ENCODE measurements around the gene IGSF22.

IGSF22 gene

GRCh38 chr11:18698341-18699268, 27.4 kb downstream of the IGSF22 start, which contains the start of gene TMEM86A (continued):
- TF ChIP-seq, protein P1, sequence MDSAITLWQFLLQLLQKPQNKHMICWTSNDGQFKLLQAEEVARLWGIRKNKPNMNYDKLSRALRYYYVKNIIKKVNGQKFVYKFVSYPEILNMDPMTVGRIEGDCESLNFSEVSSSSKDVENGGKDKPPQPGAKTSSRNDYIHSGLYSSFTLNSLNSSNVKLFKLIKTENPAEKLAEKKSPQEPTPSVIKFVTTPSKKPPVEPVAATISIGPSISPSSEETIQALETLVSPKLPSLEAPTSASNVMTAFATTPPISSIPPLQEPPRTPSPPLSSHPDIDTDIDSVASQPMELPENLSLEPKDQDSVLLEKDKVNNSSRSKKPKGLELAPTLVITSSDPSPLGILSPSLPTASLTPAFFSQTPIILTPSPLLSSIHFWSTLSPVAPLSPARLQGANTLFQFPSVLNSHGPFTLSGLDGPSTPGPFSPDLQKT (IDR thresholded peaks at IDR 0.05; ENCODE audit: borderline replicate concordance, low read depth, low read length), result no peak
- TF ChIP-seq KLF9 (tag by site-specific recombination; IDR thresholded peaks at IDR 0.05; ENCODE audit: low read depth) (peak; percentile 49), ZNF335 (tag by site-specific recombination; conservative IDR thresholded peaks at IDR 0.05) (peak; percentile 56), SP3 (tag by site-specific recombination; IDR thresholded peaks at IDR 0.05) (peak; percentile 68), HOXA7 (CRISPR knock-in tag; IDR thresholded peaks at IDR 0.05; ENCODE audit: borderline replicate concordance) (no peak), ZBTB26 (tag by site-specific recombination; optimal IDR thresholded peaks at IDR 0.05) (peak; percentile 58), ZIC2 (tag by site-specific recombination; IDR thresholded peaks at IDR 0.05) (peak; percentile 71)
- TF ChIP-seq, protein P2, sequence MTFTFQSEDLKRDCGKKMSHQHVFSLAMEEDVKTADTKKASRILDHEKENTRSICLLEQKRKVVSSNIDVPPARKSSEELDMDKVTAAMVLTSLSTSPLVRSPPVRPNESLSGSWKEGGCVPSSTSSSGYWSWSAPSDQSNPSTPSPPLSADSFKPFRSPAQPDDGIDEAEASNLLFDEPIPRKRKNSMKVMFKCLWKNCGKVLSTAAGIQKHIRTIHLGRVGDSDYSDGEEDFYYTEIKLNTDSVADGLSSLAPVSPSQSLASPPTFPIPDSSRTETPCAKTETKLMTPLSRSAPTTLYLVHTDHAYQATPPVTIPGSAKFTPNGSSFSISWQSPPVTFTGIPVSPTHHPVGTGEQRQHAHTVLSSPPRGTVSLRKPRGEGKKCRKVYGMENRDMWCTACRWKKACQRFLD (tag by site-specific recombination; IDR thresholded peaks at IDR 0.05), result no peak
- TF ChIP-seq, protein P3, sequence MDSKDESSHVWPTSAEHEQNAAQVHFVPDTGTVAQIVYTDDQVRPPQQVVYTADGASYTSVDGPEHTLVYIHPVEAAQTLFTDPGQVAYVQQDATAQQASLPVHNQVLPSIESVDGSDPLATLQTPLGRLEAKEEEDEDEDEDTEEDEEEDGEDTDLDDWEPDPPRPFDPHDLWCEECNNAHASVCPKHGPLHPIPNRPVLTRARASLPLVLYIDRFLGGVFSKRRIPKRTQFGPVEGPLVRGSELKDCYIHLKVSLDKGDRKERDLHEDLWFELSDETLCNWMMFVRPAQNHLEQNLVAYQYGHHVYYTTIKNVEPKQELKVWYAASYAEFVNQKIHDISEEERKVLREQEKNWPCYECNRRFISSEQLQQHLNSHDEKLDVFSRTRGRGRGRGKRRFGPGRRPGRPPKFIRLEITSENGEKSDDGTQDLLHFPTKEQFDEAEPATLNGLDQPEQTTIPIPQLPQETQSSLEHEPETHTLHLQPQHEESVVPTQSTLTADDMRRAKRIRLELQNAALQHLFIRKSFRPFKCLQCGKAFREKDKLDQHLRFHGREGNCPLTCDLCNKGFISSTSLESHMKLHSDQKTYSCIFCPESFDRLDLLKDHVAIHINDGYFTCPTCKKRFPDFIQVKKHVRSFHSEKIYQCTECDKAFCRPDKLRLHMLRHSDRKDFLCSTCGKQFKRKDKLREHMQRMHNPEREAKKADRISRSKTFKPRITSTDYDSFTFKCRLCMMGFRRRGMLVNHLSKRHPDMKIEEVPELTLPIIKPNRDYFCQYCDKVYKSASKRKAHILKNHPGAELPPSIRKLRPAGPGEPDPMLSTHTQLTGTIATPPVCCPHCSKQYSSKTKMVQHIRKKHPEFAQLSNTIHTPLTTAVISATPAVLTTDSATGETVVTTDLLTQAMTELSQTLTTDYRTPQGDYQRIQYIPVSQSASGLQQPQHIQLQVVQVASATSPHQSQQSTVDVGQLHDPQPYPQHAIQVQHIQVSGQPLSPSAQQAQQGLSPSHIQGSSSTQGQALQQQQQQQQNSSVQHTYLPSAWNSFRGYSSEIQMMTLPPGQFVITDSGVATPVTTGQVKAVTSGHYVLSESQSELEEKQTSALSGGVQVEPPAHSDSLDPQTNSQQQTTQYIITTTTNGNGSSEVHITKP (tag by site-specific recombination; IDR thresholded peaks at IDR 0.05), result 0 out of 2 replicates have a peak, but pooled peaks have one; percentile 26

DNA sequence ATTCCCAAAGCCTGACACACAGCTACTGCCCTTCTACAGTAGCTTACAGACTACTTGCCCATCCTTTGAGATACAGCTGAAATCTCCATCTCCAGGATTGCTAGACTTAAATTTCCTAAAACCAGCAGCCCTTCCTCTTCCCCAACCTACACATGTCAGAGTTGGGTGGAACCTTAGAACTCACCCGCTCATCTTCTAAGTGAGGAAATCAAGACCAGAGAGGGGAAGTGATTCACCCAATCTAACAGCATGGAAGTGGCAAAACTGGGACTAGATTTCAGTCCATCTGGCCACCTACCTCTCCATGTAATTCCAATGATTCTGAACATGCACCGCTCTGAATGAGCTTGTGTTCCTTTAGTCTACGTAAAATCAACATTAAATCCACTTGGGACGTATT, 28.4 kb downstream of the IGSF22 start:
- H3K27ac ChIP-seq (ENCODE audit: extremely low read depth, low read depth, low read length), result no peak overlapping the region
- no peaks in the 10 kb centered on the region for H3K36me3 ChIP-seq (ENCODE audit: control insufficient read depth in 2 of 2, insufficient read depth in 1 of 2, low read length in 2 of 2)
- POLR2A ChIA-PET, result no interaction called here
- no peaks in the 10 kb centered on the region for H3K9me3 ChIP-seq (ENCODE audit: control insufficient read depth, insufficient read depth, low read depth, low read length)
- no peak overlapping the region for H3K4me3 ChIP-seq (ENCODE audit: low read depth, low read length)
- H3K4me1 ChIP-seq (ENCODE audit: control insufficient read depth, insufficient read depth, low read length), result no peaks in the 10 kb centered on the region
- CTCF ChIA-PET, result interaction anchor here (0.7 kb wide), 2 partner anchors 33 to 82 kb away, joined by 3 read pairs; no protein-coding TSS in a partner anchor
- TF ChIP-seq ZNF221 (tag by site-specific recombination; IDR thresholded peaks at IDR 0.05; ENCODE audit: borderline replicate concordance), result no peak
- TF ChIP-seq TSHZ1 (tag by site-specific recombination; IDR thresholded peaks at IDR 0.05; ENCODE audit: borderline replicate concordance), result no peak
- no peak for TF ChIP-seq ZBTB7A (tag by site-specific recombination; IDR thresholded peaks at IDR 0.05; ENCODE audit: low read depth)
- TF ChIP-seq ZFP69B (tag by site-specific recombination; IDR thresholded peaks at IDR 0.05), result no peak
- TF ChIP-seq ZNF184 (tag by site-specific recombination; IDR thresholded peaks at IDR 0.05), result no peak
- TF ChIP-seq GLIS1 (tag by site-specific recombination; IDR thresholded peaks at IDR 0.05), result no peak
- no peak for TF ChIP-seq ZNF112 (tag by site-specific recombination; IDR thresholded peaks at IDR 0.05)
- no peak for TF ChIP-seq HOXD13 (CRISPR knock-in tag; IDR thresholded peaks at IDR 0.05; ENCODE audit: borderline replicate concordance)
- TF ChIP-seq ZNF146 (tag by site-specific recombination; IDR thresholded peaks at IDR 0.05), result no peak
- no peak for TF ChIP-seq WT1 (tag by site-specific recombination; IDR thresholded peaks at IDR 0.05)
- TF ChIP-seq, protein P4, sequence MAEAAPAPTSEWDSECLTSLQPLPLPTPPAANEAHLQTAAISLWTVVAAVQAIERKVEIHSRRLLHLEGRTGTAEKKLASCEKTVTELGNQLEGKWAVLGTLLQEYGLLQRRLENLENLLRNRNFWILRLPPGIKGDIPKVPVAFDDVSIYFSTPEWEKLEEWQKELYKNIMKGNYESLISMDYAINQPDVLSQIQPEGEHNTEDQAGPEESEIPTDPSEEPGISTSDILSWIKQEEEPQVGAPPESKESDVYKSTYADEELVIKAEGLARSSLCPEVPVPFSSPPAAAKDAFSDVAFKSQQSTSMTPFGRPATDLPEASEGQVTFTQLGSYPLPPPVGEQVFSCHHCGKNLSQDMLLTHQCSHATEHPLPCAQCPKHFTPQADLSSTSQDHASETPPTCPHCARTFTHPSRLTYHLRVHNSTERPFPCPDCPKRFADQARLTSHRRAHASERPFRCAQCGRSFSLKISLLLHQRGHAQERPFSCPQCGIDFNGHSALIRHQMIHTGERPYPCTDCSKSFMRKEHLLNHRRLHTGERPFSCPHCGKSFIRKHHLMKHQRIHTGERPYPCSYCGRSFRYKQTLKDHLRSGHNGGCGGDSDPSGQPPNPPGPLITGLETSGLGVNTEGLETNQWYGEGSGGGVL (tag by site-specific recombination; IDR thresholded peaks at IDR 0.05), result no peak
- TF ChIP-seq KLF7 (tag by site-specific recombination; IDR thresholded peaks at IDR 0.05; ENCODE audit: borderline replicate concordance), result no peak
- TF ChIP-seq KLF1 (tag by site-specific recombination; IDR thresholded peaks at IDR 0.05), result no peak
